Astrocyte of the spinal cord (primary cell): ENCODE data around the gene LPP.

Source experiments
- DNase-seq: peaks from one replicate; pipeline ENCODE4 v3.0.0; 2011; ENCODE audit warnings: low read depth, low spot score
- H3K4me3 ChIP-seq: 2 replicates; pipeline ENCODE4 v1.5.1; 2011; ENCODE audit warnings: low read depth, mild to moderate bottlenecking, low read length, moderate library complexity
- CTCF ChIP-seq: IDR thresholded peaks from 2 replicates; pipeline ENCODE4 v1.5.1; 2012; ENCODE audit warnings: low read depth, mild to moderate bottlenecking, low read length, inconsistent platforms
- in situ Hi-C: cut with HindIII; loops from 2 replicates; pipeline ENCODE4 v1.10.0; 2017; ENCODE audit warnings: low sequenced_read_pairs

LPP gene

GRCh38 chr3:188322135-188322887 is 168.4 kb downstream of the LPP start:
- DNase-seq: no peak
- in situ Hi-C loops: no loop called here
- no peak overlapping the region for H3K4me3 ChIP-seq
- TF ChIP-seq CTCF: no peak

GRCh38 chr3:188323067-188323842 is 169.3 kb downstream of the LPP start:
- DNase-seq: no peak
- no peak overlapping the region for H3K4me3 ChIP-seq
- TF ChIP-seq CTCF: no peak
- in situ Hi-C loops: no loop called here

- H3K4me3 ChIP-seq: no peak overlapping the region
- in situ Hi-C loops: no loop called here
- no peak for DNase-seq
- no peak for TF ChIP-seq CTCF
Measured at GRCh38 chr3:188326111-188326510, 172.2 kb downstream of the LPP start.

- H3K4me3 ChIP-seq: no peak overlapping the region
- no peak for TF ChIP-seq CTCF
- DNase-seq: no peak
- in situ Hi-C loops: no loop called here
Measured at GRCh38 chr3:188326968-188327367, 173.0 kb downstream of the LPP start.

- no peak overlapping the region for H3K4me3 ChIP-seq
- no peak for TF ChIP-seq CTCF
- in situ Hi-C loops: no loop called here
- no peak for DNase-seq
Measured at GRCh38 chr3:188327433-188327832, 173.5 kb downstream of the LPP start.

GRCh38 chr3:188330138-188330537 is 176.2 kb downstream of the LPP start:
- no peak for DNase-seq
- TF ChIP-seq CTCF: no peak
- no peak overlapping the region for H3K4me3 ChIP-seq
- in situ Hi-C loops: no loop called here
